NCI-H1105 (cell line): ENCODE measurements around the gene UBA6.

Source experiments
- DNase-seq: peaks from one replicate; lab custom pipeline; 2025; lab: John Stamatoyannopoulos, UW

The UBA6 gene

GRCh38 chr4:67576059-67576466, 124.9 kb downstream of the UBA6 start:
- DNase-seq, result no peak

- DNase-seq, result no peak
Measured at GRCh38 chr4:67575232-67576058, 125.5 kb downstream of the UBA6 start.

- no peak for DNase-seq
Measured at GRCh38 chr4:67573193-67573592, 127.8 kb downstream of the UBA6 start.

- DNase-seq, result no peak
Measured at GRCh38 chr4:67571975-67572374, 129.0 kb downstream of the UBA6 start.

GRCh38 chr4:67570537-67570936, 130.4 kb downstream of the UBA6 start:
- DNase-seq, result no peak

- DNase-seq, result no peak
Measured at GRCh38 chr4:67568820-67569219, 132.1 kb downstream of the UBA6 start.

GRCh38 chr4:67566335-67566734, 134.6 kb downstream of the UBA6 start:
- DNase-seq, result no peak

GRCh38 chr4:67565284-67565683, 135.7 kb downstream of the UBA6 start:
- DNase-seq, result no peak
